PC-9 (cell line): ENCODE data around the gene RUNX3.

ENCODE experiments used
- CTCF ChIP-seq: fragments of 200-600 bp; sonication (generic); conservative IDR thresholded peaks from 2 replicates; pipeline ENCODE4 v1.6.1; 2017; ENCODE audit warnings: mixed run types, antibody characterized with exemption, mild to moderate bottlenecking, moderate library complexity
- EZH2 ChIP-seq: fragments of 200-600 bp; sonication (generic); IDR thresholded peaks from 2 replicates; pipeline ENCODE4 v1.8.0; 2017; ENCODE audit warnings: antibody characterized with exemption, low read depth

DNA sequence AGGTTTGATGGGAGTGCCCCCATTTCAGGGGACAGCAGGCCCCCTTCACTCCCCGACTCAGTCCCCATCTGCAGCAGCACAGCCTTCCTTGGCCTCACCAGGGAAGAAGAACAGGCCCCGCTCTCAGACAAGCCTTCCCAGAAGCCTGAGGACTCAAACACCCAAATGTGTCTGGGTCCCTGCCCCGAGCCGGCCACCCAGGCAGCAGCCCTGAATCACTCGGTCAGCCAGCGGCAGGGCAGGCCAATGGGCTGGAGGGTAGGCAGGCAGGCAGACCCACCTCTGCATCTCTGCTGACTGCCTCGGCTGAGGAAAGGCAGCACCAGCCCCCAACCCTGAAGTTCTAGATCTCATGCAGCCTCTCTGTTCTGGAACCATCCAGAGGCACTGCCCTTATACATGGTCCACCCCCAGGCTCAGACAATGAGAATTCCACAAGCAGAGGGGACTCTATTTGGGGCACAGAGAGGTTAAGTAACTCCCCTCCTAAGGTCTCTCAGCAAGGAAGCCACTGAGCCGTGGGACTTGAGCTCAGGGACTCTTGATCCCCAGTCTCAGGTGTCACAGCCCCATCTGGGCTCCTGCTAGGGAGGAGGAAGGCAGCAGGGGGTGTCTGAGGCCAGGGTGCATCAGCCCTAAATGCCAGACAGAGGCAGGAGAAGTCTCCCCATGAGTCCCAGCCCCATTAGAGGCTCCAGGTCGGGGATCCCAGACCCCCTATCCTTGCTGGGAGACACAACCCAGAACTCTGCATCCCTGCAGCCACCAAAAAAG lies 33.2 kb upstream of the RUNX3 start:
- no peak for TF ChIP-seq CTCF
- no peak for TF ChIP-seq EZH2
